NCI-H2081 treated with DMSO at 0.1 percent for 48 hours (cell line): Measurements from ENCODE around the gene ASIC2.

Source experiments
- DNase-seq: peaks from one replicate; lab custom pipeline; 2025; lab: John Stamatoyannopoulos, UW

Gene ASIC2

GRCh38 chr17:33152783-33153182, 140.3 kb downstream of the ASIC2 start:
- no peak for DNase-seq

- no peak for DNase-seq
Measured at GRCh38 chr17:33151565-33151964, 141.5 kb downstream of the ASIC2 start.

DNA sequence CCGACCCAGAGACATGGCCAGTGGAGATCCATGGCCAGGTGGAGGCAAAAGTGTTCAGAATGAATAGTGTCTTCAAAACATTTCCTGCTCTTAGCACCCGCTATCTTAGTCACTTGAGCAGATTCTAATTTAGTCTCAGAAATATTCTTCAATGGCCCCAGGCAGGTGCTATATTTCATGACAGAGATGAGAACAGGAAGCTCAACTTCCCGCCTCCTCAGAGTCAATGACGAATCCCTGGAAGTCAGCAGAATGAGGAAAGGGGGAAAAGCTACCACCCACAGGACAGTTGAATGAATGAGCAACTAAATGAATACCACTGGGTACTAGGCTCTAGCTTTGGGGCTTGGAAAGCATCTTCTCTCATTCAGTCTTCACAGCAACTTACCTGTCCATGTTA, 147.2 kb downstream of the ASIC2 start:
- DNase-seq = no peak

DNA sequence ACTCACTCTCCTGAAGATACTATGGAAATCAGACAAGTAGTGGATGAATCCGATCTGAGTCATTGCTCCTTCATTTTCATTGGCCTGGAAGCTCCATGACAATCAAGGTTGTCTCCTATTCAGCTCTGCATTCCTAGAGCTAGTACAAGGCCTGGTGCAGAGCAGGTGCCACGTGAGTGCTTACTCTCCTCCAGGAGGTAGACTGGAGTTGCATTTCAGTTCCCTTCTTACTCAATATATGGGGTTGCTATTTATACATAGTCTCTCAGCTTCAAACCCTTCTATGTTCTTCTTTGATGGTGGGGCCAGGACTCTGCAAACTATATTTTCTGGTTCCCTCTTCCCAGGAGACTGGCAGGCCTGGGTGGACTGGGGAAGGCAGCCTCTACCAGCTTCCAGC, 148.3 kb downstream of the ASIC2 start:
- no peak for DNase-seq

DNA sequence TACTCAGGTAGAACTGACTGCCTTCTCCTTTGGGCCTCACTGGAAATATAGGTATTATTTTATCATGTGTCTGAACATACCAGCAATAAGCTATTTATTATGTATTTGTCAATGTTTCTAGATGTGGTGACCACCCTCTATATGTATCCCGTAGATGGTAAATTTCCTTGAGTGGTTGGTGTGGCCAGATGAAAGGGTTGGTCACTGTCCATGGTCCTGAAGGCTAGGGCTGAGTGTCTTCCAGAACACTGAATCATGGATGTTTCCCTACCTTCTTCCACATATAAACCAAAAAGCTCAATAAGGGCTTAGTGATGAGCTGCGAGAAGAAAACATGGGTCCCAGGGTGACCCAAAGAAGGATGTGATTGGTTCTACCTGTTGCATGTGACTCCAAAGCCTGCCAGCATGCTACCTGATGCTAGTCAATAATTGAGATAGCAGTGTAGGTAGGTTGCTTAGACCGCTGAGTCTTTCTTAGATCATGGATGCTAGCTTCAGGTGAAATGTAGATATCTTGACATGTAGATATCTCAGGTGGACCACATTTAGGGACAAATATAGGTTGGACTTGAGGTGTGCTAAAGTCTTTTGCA, 150.3 kb downstream of the ASIC2 start:
- DNase-seq = no peak

DNA sequence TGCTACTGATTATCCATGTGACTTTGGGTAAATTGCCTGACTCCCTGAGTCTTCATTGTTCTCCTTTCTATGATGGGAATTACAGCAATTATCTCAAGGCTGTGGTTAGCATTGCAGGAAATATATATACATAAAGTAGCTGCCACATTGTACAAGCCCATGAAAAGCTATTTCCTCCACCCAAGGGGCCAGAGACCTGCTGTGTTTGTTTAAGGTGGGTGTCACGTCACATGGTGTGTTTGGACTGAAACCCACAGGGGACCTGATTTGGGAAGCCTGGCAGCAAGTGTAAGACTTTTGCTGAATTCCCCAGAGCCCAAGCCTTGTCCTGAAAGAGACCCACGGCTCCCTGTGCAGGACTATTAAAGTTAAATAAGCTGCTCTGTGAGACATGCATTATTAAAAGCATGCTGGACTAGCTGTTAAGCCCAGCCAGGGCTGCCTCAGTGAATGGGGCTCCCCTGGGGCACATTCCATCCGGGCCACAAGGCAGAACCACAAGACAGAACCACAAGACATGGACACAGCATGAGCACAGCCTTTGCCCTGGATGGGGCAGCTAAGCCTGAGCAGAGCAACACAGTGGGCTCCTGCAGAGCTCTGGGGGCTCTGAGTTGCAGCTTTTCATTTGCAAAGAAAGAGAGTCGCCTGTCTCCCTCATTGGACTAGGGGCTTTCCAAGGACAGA, 152.5 kb downstream of the ASIC2 start:
- DNase-seq = no peak

GRCh38 chr17:33138627-33139026, 154.5 kb downstream of the ASIC2 start:
- DNase-seq = no peak

DNA sequence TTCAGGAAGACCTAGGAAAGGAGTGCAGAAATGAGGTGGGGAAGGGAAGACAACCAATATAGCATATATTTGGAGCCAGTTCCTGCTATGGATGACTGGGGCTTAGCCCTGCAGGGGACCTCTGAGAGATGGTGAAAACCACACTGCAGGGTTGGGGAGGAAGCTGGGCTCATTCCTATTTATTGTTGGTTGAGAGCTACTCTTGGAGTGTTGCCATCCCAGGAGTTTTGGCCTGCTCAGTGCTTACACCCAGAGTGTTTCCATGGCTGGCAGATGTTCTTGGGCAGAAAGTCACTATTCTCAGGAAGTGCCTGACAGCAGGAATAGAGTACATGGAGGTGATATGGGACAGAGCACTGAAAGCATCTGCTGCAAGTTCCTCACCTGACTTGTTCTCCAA, 155.7 kb downstream of the ASIC2 start:
- DNase-seq = no peak

DNA sequence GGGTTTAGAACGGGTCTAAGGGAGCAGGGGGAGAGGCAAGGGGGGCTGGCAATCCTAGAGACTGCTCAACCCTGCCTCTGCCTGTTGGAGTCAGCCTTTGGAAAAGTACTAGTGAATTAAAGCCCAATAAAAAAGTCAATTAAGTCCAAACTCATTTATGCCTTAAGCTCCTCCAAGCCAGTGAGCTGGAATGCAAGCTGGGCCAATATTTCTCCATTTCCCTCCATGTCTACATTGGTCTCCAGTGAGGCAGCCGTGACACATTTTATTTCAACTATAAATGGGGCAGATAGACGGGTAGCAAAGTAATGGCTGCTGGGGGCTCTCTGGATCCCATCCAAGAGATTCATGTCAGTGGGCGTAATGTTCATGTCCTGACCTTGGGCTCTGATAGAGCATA, 157.4 kb downstream of the ASIC2 start:
- DNase-seq = no peak

DNA sequence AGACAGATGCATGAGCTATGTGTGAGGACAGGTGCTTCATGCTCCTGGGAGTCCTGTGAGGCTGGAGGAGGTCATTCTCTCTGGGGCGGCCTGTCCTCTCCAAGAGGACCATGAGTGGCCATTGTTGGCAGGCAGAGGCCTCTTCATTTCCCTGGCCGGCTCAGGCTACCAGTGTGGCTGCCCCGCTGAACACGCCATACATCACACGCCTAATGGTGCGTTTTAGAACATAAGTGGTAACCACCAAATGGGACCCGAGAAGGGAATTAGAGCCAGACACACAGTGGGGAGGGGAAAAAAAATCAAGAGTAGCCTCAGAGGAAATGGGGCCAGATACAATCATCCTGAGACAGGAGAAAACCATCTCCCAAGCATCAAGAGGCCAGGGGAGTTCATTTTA, 161.5 kb downstream of the ASIC2 start:
- no peak for DNase-seq

GRCh38 chr17:33127706-33128105, 165.4 kb downstream of the ASIC2 start:
- no peak for DNase-seq

DNA sequence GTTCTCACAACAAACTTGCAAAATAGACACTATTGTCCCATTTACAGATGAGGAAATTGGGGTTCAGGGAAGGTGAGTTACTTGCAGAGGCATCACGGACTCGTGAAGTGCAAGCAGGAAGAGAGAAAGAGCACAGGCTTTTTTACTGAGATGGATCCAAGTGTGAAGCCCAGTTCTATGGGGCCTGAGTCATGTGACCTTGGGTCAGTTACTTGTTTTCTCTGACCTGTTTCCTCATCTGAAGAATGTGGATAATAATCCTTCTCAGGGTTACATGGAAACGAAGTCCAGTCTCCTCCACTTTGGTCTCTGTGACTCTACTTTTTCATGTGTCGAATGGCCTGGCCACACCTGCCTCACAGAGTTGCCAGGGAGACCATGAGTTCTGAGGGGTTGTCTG, 167.0 kb downstream of the ASIC2 start:
- DNase-seq = no peak

DNA sequence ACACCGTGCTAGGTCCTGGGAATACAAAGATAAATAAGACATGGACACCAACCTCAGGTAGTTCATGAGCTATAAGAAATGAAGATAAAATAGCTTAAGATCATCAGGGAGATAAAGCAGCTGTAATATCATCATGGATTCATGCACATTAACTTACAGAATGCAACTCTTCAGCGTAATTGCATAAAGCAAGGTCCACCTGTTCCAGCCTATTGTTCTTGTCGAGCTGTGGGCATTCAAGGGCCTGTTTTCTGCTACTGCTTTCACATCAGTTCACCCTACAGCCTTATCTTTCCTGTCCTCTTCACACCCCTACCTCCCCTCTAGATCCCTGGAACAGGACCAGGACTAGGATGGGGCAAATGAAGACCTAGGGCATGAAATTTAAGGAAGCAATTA, 167.5 kb downstream of the ASIC2 start:
- no peak for DNase-seq

GRCh38 chr17:33124871-33125551, 168.1 kb downstream of the ASIC2 start:
- DNase-seq = no peak

DNA sequence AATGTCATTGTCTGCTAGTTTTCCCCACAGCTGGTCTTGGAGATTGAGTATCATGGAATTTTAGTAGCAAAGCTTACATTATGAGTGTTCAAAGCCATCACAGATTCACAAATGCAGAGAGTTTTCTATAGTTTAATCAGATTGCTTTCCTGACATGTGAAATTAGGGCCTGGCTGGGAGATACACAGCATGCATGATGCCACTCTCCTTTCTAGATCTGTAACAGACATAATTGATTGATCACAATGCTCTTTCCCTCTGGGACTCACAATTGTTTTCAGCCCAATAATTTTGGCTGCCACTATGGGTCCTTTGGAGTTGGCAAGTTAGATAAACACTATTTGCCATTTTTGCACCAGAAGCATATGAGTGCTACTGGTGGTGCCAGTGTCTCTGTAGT, 168.9 kb downstream of the ASIC2 start:
- DNase-seq = no peak

DNA sequence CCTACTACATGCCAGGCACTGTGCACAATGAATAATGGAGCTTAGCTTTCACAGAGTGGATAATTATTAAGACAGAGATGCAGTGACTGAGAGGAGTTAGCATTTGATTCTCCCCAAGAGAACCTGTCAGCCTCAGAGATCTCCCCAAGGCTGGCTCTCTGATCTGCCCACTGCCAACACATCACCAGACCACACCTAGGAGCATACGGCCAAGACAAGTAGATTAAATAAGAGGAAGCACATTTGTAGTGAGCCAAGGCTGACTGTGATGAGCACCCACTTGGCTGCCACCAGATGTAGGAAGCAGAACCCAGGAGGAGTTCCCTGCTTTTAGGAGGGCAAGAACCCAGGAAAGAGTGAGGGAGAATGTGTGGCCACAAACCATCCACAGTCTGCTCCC, 171.3 kb downstream of the ASIC2 start:
- DNase-seq = no peak

DNA sequence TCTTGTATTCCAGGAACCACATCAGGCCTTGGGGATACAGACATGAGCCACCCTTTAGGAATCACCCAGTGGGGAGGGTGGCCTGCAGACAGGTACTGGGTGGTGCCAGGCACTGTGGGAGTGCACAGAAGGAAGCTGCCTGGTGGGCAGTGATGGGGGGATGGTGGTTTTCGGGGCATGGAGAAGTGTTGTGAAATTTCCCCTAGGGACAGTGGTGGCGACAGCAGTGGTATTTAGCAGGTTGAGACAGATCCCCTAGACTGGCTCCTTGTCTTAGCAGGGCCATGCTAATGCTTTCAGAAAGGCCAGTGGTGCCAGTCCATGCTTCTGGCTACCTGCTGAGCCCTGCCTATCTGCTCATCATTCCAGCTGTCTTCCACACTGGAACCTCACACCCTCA, 171.8 kb downstream of the ASIC2 start:
- DNase-seq = no peak

- no peak for DNase-seq
Measured at GRCh38 chr17:33120103-33120502, 173.0 kb downstream of the ASIC2 start.

DNA sequence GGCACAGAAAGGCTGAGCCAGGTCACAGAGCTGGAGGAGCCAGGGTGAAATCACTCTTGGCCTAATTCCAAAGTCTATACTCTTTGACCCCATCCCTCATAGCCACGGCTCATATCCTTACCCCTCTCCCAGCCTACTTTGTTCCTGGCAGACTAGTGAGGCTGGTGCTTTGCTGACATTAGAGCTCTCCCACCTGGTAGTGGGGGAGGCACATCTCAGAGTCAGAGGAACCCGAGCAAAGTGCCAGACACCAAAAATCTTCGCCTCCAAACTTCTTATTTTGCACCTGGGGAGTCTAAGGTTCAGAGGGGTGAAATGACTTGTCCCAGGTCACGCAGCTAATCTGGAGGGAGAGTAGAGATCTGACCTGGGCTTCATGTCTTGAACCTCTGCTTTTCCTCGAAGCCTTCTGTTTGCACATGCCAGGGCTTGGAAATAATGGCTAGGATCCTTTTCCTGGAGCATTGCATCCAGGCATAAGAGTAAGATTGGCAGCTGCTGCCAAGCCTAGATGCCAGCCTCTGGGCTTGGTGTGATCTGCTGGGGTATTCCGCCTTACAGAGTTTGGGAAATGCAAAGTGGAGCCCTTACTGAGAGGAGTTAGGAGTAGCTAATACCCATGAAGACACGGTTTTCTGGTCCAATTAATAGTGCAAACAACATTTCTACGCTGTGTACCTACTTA, 174.6 kb downstream of the ASIC2 start:
- no peak for DNase-seq

GRCh38 chr17:33116021-33116551, 177.0 kb downstream of the ASIC2 start:
- DNase-seq = no peak

DNA sequence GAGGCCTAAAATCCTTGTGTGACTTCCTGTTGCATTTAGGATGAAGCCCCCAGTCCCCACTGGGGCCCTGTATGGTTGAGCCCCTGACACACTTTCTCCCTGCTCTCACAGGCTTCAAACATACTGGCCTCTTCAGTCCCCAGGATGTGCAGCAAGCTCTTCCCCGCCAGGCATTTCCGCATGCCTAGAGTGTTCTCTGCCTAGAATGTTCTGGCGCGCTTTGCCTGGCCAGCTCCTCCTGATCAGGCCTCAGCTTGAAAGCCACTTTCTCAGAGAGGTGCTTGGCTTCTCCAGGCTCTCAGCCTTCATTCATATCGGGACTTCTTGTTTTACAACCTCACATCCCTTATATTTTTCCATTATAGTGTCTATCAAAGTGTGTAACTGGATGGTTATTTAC, 177.7 kb downstream of the ASIC2 start:
- no peak for DNase-seq

- DNase-seq = no peak
Measured at GRCh38 chr17:33113991-33114370, 179.1 kb downstream of the ASIC2 start.
